Fibroblast of the aortic adventitia (primary cell): ENCODE data around the gene MARCKSL1. TPM values are rescaled to one million over a fixed set of nuclear protein-coding genes. Genes with fewer than 3 reads are reported as not detected.

Experiments
- DNase-seq: peaks from one replicate; pipeline ENCODE4 v3.0.0-alpha.2; 2010; ENCODE audit warnings: low read depth
- H3K4me3 ChIP-seq: 2 replicates; pipeline ENCODE4 v1.5.1; 2011; ENCODE audit warnings: low read depth, mild to moderate bottlenecking, control low read depth, low read length, moderate library complexity
- total RNA-seq: library from RNA; depleted of rRNA; stranded (reverse); fragments of >200 nt; gene quantifications from 2 replicates; pipeline ENCODE4 v1.2.3, GENCODE V29; 2012; ENCODE audit warnings: low replicate concordance
- TF ChIP-seq, protein P1 (sequence below): IDR thresholded peaks from 2 replicates; pipeline ENCODE4 v1.5.1; 2011; ENCODE audit warnings: mild to moderate bottlenecking, low read length, control low read depth, inconsistent platforms; ENCODE audit not compliant: insufficient read depth

Gene MARCKSL1
- total RNA-seq, 1 donor, result 14.4 TPM

DNA sequence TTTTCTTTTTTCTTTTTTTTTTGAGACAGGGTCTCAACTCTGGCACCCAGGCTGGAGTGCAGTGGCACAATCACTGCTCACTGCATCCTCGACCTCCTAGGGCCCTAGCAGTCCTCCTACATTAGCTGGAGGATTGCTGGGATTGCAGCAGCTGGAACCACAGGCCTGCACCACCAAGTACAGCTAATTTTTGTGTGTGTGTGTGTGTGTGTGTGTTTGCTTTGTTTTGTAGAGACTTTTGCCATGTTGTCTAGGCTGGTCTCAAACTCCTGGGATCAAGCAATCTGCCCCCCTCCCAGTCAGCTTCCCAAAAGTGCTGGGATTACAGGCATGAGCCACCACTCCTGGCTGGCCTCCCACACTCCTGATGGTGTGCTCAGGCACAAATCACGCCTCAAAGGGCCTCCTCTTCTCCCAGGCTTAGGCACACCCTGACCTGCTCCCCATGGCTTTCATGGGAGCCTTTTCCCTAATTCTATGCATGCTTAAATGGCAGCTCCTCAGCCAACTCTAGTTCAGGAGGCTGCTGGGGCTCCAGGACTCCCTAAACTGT is 16.9 kb upstream of the MARCKSL1 start:
- DNase-seq, result peak; percentile 23
- TF ChIP-seq, protein P1, sequence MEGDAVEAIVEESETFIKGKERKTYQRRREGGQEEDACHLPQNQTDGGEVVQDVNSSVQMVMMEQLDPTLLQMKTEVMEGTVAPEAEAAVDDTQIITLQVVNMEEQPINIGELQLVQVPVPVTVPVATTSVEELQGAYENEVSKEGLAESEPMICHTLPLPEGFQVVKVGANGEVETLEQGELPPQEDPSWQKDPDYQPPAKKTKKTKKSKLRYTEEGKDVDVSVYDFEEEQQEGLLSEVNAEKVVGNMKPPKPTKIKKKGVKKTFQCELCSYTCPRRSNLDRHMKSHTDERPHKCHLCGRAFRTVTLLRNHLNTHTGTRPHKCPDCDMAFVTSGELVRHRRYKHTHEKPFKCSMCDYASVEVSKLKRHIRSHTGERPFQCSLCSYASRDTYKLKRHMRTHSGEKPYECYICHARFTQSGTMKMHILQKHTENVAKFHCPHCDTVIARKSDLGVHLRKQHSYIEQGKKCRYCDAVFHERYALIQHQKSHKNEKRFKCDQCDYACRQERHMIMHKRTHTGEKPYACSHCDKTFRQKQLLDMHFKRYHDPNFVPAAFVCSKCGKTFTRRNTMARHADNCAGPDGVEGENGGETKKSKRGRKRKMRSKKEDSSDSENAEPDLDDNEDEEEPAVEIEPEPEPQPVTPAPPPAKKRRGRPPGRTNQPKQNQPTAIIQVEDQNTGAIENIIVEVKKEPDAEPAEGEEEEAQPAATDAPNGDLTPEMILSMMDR, result no peak
- peak overlapping the region; percentile 78 for H3K4me3 ChIP-seq

DNA sequence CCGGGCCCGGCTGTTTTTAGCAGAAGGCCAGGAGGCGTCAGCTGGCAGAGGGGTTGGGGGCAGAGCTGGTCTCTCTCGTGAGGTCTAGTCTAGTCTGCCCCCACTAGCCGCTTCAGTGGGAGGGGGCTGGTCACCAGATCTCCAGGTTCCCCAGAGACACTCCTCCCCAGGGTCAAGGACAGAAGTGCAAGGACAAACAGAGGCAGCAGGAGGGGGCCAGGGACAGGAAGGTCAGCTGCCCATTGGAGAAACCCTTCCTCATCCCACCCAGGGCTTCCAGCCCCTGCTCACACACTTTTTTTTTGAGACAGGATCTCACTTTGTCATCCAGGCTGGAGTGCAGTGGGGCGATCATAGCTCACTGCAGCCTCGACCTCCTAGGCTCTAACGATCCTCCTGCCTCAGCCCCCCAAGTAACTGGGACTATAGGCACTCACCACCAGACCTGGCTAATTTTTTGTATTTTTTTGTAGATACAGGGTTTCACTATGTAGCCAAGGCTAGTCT is 16.3 kb upstream of the MARCKSL1 start:
- TF ChIP-seq, protein P1, result no peak
- peak overlapping the region; percentile 78 for H3K4me3 ChIP-seq
- no peak for DNase-seq

DNA sequence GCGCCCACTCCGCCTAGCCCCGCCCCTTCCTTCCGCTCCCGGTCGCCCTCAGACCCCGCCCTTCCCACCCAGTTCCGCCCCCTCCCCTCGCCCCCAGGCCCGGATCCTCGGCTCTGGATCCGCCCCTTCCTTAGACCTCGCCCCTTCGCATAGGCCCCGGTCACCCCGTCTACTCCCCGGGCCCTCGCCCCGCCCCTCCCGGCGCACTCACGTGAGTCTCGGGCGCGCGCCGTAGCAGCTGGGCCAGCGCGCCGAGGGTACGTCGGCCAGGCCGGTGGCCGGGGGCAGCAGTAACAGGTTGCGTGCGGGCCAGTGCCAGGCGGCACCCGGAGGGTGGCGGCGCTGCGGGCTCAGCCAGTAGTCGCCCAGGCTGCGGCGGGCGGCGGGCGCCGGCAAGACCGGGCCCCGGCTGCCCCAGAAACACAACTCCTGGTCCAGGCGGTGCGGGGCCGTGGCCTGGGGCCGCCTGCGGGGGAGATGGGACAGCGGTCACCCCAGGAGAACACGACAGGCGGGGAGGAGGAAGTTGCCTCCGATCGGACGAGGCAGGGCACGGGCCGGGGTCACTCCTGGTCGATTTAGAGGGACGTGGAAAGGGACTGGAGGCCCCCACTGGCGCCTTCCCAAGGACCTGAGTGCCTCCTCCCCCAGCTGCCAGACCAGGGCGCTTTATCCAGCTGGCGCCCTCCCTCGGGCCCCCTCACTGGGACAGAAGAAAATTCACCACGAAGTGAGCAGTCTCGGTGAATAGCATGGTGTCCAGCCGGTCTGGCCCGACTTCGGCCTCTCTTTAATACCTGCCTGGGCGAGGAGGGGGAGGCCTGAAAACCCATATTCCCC is 15.6 kb upstream of the MARCKSL1 start:
- TF ChIP-seq, protein P1, result no peak
- peak; percentile 88 for DNase-seq
- H3K4me3 ChIP-seq, result peak overlapping the region; percentile 78

DNA sequence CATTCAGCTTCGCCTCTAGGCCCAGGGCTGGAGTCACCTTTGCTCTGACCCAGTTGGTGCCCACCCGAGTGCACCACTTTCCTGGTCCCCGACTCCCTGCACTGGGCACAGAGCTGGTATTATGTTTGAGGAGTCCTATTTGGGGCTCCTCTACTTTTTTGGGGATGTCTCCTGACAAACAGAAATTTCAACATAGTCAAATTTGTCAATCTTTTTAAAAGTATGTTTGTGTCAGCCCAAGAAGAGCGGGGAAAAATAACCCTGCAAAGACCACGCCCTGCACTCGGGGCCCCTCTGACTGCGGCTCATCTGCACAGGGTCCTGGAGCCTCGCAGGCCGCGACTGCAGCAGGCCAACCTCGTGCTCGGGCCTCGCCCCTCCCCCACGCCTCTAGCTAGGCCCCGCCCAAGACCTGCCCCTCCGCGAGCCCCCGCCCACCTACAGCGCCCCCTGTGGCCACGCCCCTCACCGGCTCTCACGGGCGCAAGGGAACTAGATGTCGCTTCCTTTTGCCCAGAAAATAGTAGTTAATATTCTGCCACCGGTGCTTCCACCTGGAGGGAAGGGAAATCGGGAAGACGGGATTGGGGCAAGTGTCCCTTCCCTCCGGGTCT is 14.9 kb upstream of the MARCKSL1 start:
- DNase-seq, result peak; percentile 64
- H3K4me3 ChIP-seq, result peak overlapping the region; percentile 78
- TF ChIP-seq, protein P1, result peak; percentile 61

DNA sequence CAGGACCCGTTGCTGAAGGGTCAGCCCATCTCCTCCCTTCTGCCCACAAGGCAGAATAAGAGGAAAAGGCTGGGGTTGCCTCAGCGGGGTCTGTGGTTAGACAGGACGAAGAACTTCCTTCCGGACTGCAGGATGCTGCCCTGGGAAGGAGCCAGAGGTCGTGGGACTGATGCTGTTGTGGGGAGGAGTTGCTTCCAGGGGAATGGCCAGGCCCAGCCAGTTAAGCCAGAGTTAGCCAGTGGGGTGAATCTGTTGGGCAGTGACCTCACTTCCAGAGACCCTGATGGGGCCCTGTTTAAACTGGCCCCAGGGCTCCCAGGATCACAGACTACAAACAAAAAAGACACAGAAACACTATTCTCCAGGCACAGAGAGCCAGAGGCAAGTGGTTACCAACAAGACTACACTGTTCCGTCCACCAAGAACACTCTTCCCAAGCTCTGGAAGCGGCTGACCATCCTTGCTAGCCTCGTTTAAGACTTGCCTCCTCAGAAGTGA is 13.2 kb upstream of the MARCKSL1 start:
- no peak for DNase-seq

DNA sequence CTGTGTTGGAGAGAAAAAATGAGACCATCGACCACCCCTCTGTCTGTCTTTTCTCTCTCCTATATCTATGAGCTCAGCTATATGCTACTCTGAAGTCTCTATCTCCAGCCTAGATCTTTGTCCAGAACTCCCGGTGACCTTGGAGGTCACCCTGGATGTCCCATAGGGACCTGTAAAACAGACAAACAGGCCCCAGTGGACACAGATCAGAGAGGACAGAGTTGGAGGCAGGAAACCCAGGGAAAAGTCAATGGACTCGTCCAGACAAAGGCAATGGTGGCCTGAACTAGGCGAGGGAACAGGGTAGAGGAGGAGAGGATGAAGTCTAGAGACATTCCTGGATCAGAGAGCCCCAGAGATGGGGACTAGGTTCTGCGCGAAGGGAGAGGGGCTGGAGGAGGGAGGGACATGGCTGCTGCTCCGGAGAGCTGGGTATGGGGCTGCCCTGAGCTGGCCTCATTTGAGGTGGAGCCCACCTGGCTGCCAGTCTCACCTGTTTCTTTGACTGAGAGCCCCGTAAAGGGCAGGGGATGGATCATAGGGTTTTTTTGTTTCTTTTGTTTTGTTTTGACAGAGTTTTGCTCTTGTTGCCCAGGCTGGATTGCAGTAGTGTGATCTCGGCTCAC is 10.6 kb upstream of the MARCKSL1 start:
- no peak for DNase-seq
- no peak overlapping the region for H3K4me3 ChIP-seq
- TF ChIP-seq, protein P1, result no peak

More for the DNA sequence above, 13.2 kb upstream of the MARCKSL1 start:
- H3K4me3 ChIP-seq, result no peak overlapping the region
- TF ChIP-seq, protein P1, result no peak
